Ectodermal cell (in vitro differentiated cells): ENCODE measurements around the gene YDJC.
"Not testable (repeated sequence)": the region's sequence is repeated elsewhere in the genome, so short reads cannot be mapped to it uniquely, and the experiment has no call there.

Source experiments
- H3K27ac ChIP-seq: 2 replicates; pipeline ENCODE4 v1.7.0; 2013; ENCODE audit warnings: mild to moderate bottlenecking, low read depth, low read length; ENCODE audit not compliant: insufficient read depth, poor library complexity, severe bottlenecking
- H3K27me3 ChIP-seq: 2 replicates; pipeline ENCODE4 v1.7.0; 2013; ENCODE audit warnings: mild to moderate bottlenecking, low read length; ENCODE audit not compliant: insufficient read depth, control insufficient read depth, poor library complexity, severe bottlenecking
- H3K36me3 ChIP-seq: one replicate; pipeline ENCODE4 v1.7.0; 2013; ENCODE audit warnings: low read length; ENCODE audit not compliant: control insufficient read depth, insufficient read depth
- H3K4me1 ChIP-seq: one replicate; pipeline ENCODE4 v1.7.0; 2013; ENCODE audit warnings: low read length; ENCODE audit not compliant: control insufficient read depth, insufficient read depth
- H3K4me3 ChIP-seq: 2 replicates; pipeline ENCODE4 v1.7.0; 2013; ENCODE audit warnings: low read depth, low read length, control low read depth; ENCODE audit not compliant: insufficient read depth
- H3K9me3 ChIP-seq: 2 replicates; pipeline ENCODE4 v1.7.0; 2013; ENCODE audit warnings: mild to moderate bottlenecking, low read length, moderate library complexity; ENCODE audit not compliant: control insufficient read depth
- WGBS, 2 experiments: methylation state at CpG; one replicate each; pipeline ENCODE4 v1.1.7; 2013; ENCODE audit warnings: missing lambda C conversion rate in 2 of 2; 5-methylcytosine and 5-hydroxymethylcytosine counted together

Gene YDJC

GRCh38 chr22:21606775-21607174 lies 23.0 kb downstream of the YDJC start:
- Histone ChIP-seq H3K27me3 (no peaks in the 10 kb centered on the region), H3K9me3 (no peaks in the 10 kb centered on the region), H3K4me3 (no peak overlapping the region), H3K36me3 (peaks cover 10% of the 10 kb centered on the region), H3K4me1 (no peaks in the 10 kb centered on the region), H3K27ac (no peak overlapping the region)
- WGBS, 2 experiments: 95 to 98% methylated on average over 8 of the region's 8 CpGs

- 95 to 97% methylated on average over 7 of the region's 7 CpGs for WGBS, 2 experiments
- H3K36me3 ChIP-seq: peaks cover 3% of the 10 kb centered on the region
- no peak overlapping the region for H3K4me3 ChIP-seq
- H3K27ac ChIP-seq: no peak overlapping the region
- no peaks in the 10 kb centered on the region for H3K4me1 ChIP-seq
- H3K9me3 ChIP-seq: no peaks in the 10 kb centered on the region
- no peaks in the 10 kb centered on the region for H3K27me3 ChIP-seq
These were observed 23.8 kb downstream of the YDJC start for GRCh38 chr22:21605887-21606564.

DNA sequence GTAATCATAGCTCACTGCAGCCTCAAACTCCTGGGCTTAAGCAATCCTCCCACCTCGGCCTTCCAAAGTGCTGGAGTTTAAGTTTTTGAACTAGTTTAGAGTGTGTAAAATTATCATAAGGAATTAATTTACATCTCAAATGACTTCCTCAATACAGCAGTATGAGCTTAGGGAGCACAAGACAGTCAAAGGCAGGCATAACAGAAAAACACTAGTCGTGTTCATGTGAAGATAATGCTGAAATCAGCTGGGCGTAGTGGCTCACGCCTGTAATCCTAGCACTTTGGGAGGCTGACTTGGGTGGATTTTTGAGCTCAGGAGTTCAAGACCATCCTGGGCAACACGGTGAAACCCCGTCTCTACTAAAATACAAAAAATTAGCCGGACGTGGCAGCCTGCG lies 25.8 kb downstream of the YDJC start:
- Histone ChIP-seq H3K36me3 (no peaks in the 10 kb centered on the region), H3K27me3 (no peaks in the 10 kb centered on the region), H3K4me1 (no peaks in the 10 kb centered on the region), H3K4me3 (no peak overlapping the region), H3K9me3 (no peaks in the 10 kb centered on the region), H3K27ac (no peak overlapping the region)
- 89 to 94% methylated on average over 8 to 9 of the region's 9 CpGs for WGBS, 2 experiments

DNA sequence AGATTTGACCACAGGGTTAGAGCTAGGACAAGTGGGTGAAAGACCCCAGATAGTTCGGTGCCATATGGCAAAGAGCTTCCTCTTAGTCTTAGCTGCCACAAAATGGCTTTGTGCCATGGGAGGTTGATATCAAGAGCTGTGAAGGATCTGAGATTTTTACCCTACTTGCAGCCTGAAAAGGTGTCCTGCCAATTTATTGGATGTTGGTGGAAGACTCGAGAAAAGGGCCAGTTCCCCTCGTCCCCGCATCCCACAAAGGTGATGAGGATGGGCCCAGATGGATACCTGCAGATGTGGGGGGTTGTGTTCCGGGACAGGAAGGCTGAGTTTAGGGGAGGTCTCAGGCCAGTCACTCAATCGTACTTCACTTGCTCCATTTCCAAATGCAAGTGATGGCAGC lies 27.2 kb downstream of the YDJC start:
- no peaks in the 10 kb centered on the region for H3K36me3 ChIP-seq
- H3K27ac ChIP-seq: no peak overlapping the region
- H3K27me3 ChIP-seq: no peaks in the 10 kb centered on the region
- no peaks in the 10 kb centered on the region for H3K9me3 ChIP-seq
- no peak overlapping the region for H3K4me3 ChIP-seq
- WGBS, 2 experiments: 95% methylated on average over 6 of the region's 6 CpGs
- no peaks in the 10 kb centered on the region for H3K4me1 ChIP-seq

- WGBS, 2 experiments: 90 to 91% methylated on average over 6 of the region's 6 CpGs
- Histone ChIP-seq H3K27ac (no peak overlapping the region), H3K4me3 (no peak overlapping the region), H3K9me3 (no peaks in the 10 kb centered on the region), H3K36me3 (peaks cover 16% of the 10 kb centered on the region), H3K4me1 (no peaks in the 10 kb centered on the region), H3K27me3 (no peaks in the 10 kb centered on the region)
These were observed 30.5 kb downstream of the YDJC start for GRCh38 chr22:21599053-21599893.

DNA sequence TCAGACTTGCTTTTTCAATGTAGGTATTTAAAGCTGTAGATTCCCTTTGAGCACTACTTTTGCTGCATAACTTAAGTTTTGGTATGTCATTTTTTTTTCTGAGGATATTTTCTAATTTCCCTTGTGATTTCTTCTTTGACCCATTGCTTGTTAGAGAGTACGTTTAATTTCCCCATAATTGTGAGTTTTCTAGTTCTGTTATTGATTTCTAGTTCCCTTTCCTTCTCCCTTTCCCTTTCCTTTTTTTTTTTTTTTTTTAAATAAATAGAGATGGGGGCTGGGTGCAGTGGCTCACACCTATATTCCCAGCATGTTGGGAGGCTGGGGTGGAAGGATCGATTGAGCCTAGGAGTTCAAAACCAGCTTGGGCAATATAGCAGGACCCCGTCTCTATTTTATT lies 31.5 kb downstream of the YDJC start:
- no peaks in the 10 kb centered on the region for H3K27me3 ChIP-seq
- H3K36me3 ChIP-seq: peaks cover 21% of the 10 kb centered on the region
- no peaks in the 10 kb centered on the region for H3K9me3 ChIP-seq
- H3K4me1 ChIP-seq: no peaks in the 10 kb centered on the region
- 85% methylated on average over 2 of the region's 3 CpGs; no CpG with 5 or more reads in 1 of the 2 experiments for WGBS, 2 experiments
- H3K27ac ChIP-seq: no peak overlapping the region
- no peak overlapping the region for H3K4me3 ChIP-seq

- not testable (repeated sequence) for H3K9me3 ChIP-seq, H3K4me3 ChIP-seq, H3K27ac ChIP-seq, H3K27me3 ChIP-seq, H3K4me1 ChIP-seq
- peaks cover 24% of the 10 kb centered on the region for H3K36me3 ChIP-seq
- WGBS, 2 experiments: 94 to 97% methylated on average over 12 to 13 of the region's 13 CpGs
These were observed 33.3 kb downstream of the YDJC start for GRCh38 chr22:21596356-21597135.

- Histone ChIP-seq H3K4me1 (no peaks in the 10 kb centered on the region), H3K9me3 (no peaks in the 10 kb centered on the region), H3K36me3 (peaks cover 24% of the 10 kb centered on the region), H3K4me3 (no peak overlapping the region), H3K27me3 (no peaks in the 10 kb centered on the region), H3K27ac (no peak overlapping the region)
- 94% methylated on average over 5 of the region's 5 CpGs for WGBS, 2 experiments
These were observed 34.9 kb downstream of the YDJC start for GRCh38 chr22:21594865-21595452.

- H3K4me1 ChIP-seq: no peaks in the 10 kb centered on the region
- H3K36me3 ChIP-seq: peaks cover 24% of the 10 kb centered on the region
- no peaks in the 10 kb centered on the region for H3K9me3 ChIP-seq
- H3K27ac ChIP-seq: no peak overlapping the region
- WGBS, 2 experiments: 87 to 90% methylated on average over 11 of the region's 11 CpGs
- no peak overlapping the region for H3K4me3 ChIP-seq
- no peaks in the 10 kb centered on the region for H3K27me3 ChIP-seq
These were observed 36.2 kb downstream of the YDJC start for GRCh38 chr22:21593406-21594232.
